Measurements from ENCODE around the gene COX14.

DNA sequence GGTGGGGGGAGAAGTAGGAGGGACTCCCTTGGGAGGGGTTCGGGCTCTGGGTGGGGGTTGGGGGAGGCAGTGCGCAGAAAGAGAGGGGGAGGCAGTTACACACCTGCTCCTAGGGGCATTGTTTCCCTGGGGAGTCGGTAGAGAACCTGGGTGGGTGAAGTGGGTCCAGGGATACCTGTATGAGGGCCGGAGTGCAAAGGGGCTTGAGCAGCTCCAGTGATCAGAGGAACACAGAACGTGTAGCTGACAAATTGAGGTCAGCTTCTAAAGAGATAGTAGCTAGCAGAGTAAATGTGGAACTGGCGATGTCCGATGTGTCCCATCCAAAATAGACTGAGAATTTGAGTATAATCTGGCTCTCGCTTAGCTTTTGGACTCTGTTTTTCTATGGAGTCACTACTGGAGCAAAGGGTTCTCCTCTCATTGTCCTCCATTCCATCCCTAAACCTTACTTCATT lies 26.4 kb upstream of the COX14 start:
- TF ChIP-seq, protein P1, sequence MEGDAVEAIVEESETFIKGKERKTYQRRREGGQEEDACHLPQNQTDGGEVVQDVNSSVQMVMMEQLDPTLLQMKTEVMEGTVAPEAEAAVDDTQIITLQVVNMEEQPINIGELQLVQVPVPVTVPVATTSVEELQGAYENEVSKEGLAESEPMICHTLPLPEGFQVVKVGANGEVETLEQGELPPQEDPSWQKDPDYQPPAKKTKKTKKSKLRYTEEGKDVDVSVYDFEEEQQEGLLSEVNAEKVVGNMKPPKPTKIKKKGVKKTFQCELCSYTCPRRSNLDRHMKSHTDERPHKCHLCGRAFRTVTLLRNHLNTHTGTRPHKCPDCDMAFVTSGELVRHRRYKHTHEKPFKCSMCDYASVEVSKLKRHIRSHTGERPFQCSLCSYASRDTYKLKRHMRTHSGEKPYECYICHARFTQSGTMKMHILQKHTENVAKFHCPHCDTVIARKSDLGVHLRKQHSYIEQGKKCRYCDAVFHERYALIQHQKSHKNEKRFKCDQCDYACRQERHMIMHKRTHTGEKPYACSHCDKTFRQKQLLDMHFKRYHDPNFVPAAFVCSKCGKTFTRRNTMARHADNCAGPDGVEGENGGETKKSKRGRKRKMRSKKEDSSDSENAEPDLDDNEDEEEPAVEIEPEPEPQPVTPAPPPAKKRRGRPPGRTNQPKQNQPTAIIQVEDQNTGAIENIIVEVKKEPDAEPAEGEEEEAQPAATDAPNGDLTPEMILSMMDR (conservative IDR thresholded peaks at IDR 0.05; ENCODE audit: low read length): no peak
- no peak for TF ChIP-seq EZH2phosphoT487 (IDR thresholded peaks at IDR 0.05; ENCODE audit: borderline replicate concordance)
